HepG2 (cell line): Measurements from ENCODE around the gene BACH2. TPM values are rescaled to one million over a fixed set of nuclear protein-coding genes. Genes with fewer than 3 reads are reported as not detected.

Experiments
- AKNA ChIP-seq: sonication (generic); formaldehyde crosslinking; IDR thresholded peaks from 2 replicates; pipeline ENCODE4 v1.4.0; 2020; ENCODE audit warnings: missing genetic modification reagents, borderline replicate concordance
- FOXA3 ChIP-seq: IDR thresholded peaks from 2 replicates; pipeline ENCODE4 v1.6.1; 2016; ENCODE audit warnings: missing genetic modification reagents, missing compliant biosample characterization
- FOXC1 ChIP-seq: sonication (generic); formaldehyde crosslinking; IDR thresholded peaks from 2 replicates; pipeline ENCODE4 v1.8.0; 2022; ENCODE audit warnings: mild to moderate bottlenecking, missing genetic modification reagents, borderline replicate concordance
- HCFC1 ChIP-seq: fragments of 150-350 bp; IDR thresholded peaks from 2 replicates; pipeline ENCODE4 v1.6.1; 2014; ENCODE audit warnings: low read depth, low read length
- MAX ChIP-seq: IDR thresholded peaks from 2 replicates; pipeline ENCODE4 v1.6.1; 2012; ENCODE audit warnings: inconsistent platforms
- NFAT5 ChIP-seq: sonication (generic); formaldehyde crosslinking; IDR thresholded peaks from 2 replicates; pipeline ENCODE4 v1.4.0; 2020; ENCODE audit warnings: missing genetic modification reagents
- PITX1 ChIP-seq: sonication (generic); formaldehyde crosslinking; IDR thresholded peaks from 2 replicates; pipeline ENCODE4 v1.5.1; 2020; ENCODE audit warnings: mild to moderate bottlenecking, missing genetic modification reagents
- RFXANK ChIP-seq: IDR thresholded peaks from 2 replicates; pipeline ENCODE4 v1.6.1; 2016
- ZC3H13 ChIP-seq: sonication (generic); formaldehyde crosslinking; IDR thresholded peaks from 2 replicates; pipeline ENCODE4 v1.8.1; 2023; ENCODE audit warnings: mild to moderate bottlenecking, missing genetic modification reagents, moderate library complexity
- ZNF337 ChIP-seq: sonication (generic); formaldehyde crosslinking; IDR thresholded peaks from 2 replicates; pipeline ENCODE4 v1.5.1; 2020; ENCODE audit warnings: missing genetic modification reagents, low read depth, mild to moderate bottlenecking, borderline replicate concordance
- ZNF382 ChIP-seq: sonication (generic); formaldehyde crosslinking; IDR thresholded peaks from 2 replicates; pipeline ENCODE4 v1.5.0; 2020; ENCODE audit warnings: missing genetic modification reagents, mild to moderate bottlenecking, borderline replicate concordance
- ZNF446 ChIP-seq: sonication (generic); formaldehyde crosslinking; IDR thresholded peaks from 2 replicates; pipeline ENCODE4 v1.5.0; 2020; ENCODE audit warnings: mild to moderate bottlenecking, missing genetic modification reagents
- ZNF569 ChIP-seq: sonication (generic); formaldehyde crosslinking; IDR thresholded peaks from 2 replicates; pipeline ENCODE4 v1.5.0; 2020; ENCODE audit warnings: mild to moderate bottlenecking, missing genetic modification reagents, moderate library complexity, borderline replicate concordance
- polyA plus RNA-seq, 8 experiments: library from polyadenylated mRNA; depleted of rRNA in 3 of 8; stranded (reverse) in 7 of 8; unstranded in 1 of 8; fragments of >200 nt; fragmentation: Illumina TruSeq in 4 of 8; extraction: Trizol in 4 of 8; gene quantifications; 2 replicates each; pipeline versions ENCODE4 v1.2.1 to v1.2.3, GENCODE V29; 2011 to 2016; ENCODE audit warnings: low read depth in 4 of 8, missing spikeins in 1 of 8, mixed read lengths in 1 of 8; ENCODE audit not compliant: insufficient read depth in 1 of 8
- total RNA-seq, 5 experiments: library from RNA; depleted of rRNA; stranded (reverse); fragments of >200 nt; fragmentation: Illumina TruSeq; extraction: Trizol; gene quantifications; 2 replicates each; pipeline ENCODE4 v1.2.3, GENCODE V29; 2016; ENCODE audit warnings: low read depth in 1 of 5
- TF ChIP-seq, protein P1 (sequence below): sonication (generic); formaldehyde crosslinking; IDR thresholded peaks from 2 replicates; pipeline ENCODE4 v1.5.0; 2020; ENCODE audit warnings: missing genetic modification reagents
- TF ChIP-seq, protein P2 (sequence below): sonication (generic); formaldehyde crosslinking; conservative IDR thresholded peaks from 2 replicates; pipeline ENCODE4 v1.8.0; 2022; ENCODE audit warnings: mild to moderate bottlenecking, moderate library complexity, missing genetic modification reagents

Gene BACH2
- total and polyA plus RNA-seq, 2 of the 13 experiments (the other 11 are each of a cell fraction or from before 2014, with no cell fraction given), result 0.01 TPM; not detected in 1

DNA sequence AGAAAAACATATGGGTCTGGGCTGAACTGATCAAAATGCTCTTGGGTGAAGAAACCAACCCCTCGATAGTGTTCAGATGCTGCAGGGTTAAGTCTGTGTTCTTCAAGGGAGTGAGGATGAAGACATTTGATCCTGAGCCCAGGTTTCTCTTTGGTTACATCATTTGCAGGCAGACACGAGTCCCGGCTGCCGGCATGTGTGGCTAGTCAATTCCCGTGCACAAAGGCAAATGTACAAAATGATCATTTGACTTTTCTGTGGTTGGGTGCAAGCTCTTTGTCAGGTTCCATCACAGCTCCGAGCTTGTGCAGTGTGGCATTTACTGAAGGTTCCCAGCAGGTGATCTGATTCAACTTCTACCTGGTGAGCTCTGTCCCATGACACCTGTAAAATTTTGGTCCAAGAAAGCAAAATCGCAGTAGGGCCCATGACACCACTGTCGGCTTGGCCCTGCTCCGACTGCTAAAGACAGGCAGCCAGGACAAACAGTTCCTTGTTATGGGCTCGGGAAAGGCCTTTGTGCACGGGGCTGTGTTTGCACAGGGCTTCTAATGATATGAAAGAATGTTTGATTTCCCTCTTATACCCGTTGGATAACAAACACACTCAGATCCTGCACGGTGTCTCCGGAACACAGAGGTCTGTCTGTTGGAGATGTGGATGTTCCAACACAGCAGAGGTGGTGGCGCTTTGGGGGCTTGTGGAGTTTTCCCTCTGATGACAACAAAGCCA, 355.4 kb downstream of the BACH2 start (continued):
- TF ChIP-seq AKNA, result no peak
- TF ChIP-seq MAX, result 0 out of 2 replicates have a peak, but pooled peaks have one; percentile 23
- no peak for TF ChIP-seq ZNF446
- TF ChIP-seq NFAT5, result no peak
- TF ChIP-seq, protein P1, sequence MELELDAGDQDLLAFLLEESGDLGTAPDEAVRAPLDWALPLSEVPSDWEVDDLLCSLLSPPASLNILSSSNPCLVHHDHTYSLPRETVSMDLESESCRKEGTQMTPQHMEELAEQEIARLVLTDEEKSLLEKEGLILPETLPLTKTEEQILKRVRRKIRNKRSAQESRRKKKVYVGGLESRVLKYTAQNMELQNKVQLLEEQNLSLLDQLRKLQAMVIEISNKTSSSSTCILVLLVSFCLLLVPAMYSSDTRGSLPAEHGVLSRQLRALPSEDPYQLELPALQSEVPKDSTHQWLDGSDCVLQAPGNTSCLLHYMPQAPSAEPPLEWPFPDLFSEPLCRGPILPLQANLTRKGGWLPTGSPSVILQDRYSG (CRISPR knock-in tag), result no peak
- TF ChIP-seq FOXA3 (CRISPR knock-in tag), result peak; percentile 39; the same call in 1 of the 2 replicates
- no peak for TF ChIP-seq ZC3H13 (CRISPR knock-in tag)
- no peak for TF ChIP-seq ZNF337
- TF ChIP-seq RFXANK (CRISPR knock-in tag), result no peak
- TF ChIP-seq ZNF382 (CRISPR knock-in tag), result no peak
- TF ChIP-seq HCFC1, result no peak
- no peak for TF ChIP-seq ZNF569 (CRISPR knock-in tag)
- TF ChIP-seq, protein P2, sequence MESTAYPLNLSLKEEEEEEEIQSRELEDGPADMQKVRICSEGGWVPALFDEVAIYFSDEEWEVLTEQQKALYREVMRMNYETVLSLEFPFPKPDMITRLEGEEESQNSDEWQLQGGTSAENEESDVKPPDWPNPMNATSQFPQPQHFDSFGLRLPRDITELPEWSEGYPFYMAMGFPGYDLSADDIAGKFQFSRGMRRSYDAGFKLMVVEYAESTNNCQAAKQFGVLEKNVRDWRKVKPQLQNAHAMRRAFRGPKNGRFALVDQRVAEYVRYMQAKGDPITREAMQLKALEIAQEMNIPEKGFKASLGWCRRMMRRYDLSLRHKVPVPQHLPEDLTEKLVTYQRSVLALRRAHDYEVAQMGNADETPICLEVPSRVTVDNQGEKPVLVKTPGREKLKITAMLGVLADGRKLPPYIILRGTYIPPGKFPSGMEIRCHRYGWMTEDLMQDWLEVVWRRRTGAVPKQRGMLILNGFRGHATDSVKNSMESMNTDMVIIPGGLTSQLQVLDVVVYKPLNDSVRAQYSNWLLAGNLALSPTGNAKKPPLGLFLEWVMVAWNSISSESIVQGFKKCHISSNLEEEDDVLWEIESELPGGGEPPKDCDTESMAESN (CRISPR knock-in tag), result no peak
- no peak for TF ChIP-seq PITX1 (CRISPR knock-in tag)
- TF ChIP-seq FOXC1 (CRISPR knock-in tag), result no peak
